H1 (cell line): ENCODE results near the gene TOP2B. TPM values are rescaled to one million over a fixed set of nuclear protein-coding genes. Genes with fewer than 3 reads are reported as not detected.

ENCODE experiments used
- CTCF ChIA-PET: fragments of 300-600 bp; sonication (Branson Sonifier 250); formaldehyde crosslinking; loops from one replicate; lab custom pipeline; 2021; ENCODE audit not compliant: partially characterized antibody; lab: Charles Lee
- POLR2A ChIA-PET: fragments of 300-600 bp; sonication (Branson Sonifier 250); formaldehyde crosslinking; loops from one replicate; lab custom pipeline; 2021; ENCODE audit warnings: inconsistent platforms; ENCODE audit not compliant: partially characterized antibody; lab: Charles Lee
- DNase-seq, 2 experiments: peaks; one replicate each; pipeline versions ENCODE4 v3.0.0 to v3.0.0-alpha.2; 2010 to 2022; ENCODE audit warnings: low spot score in 2 of 2, low read depth in 1 of 2, mixed read lengths in 1 of 2
- FAIRE-seq: peaks from 2 replicates; lab custom pipeline; 2011; peaks lifted over from hg19 to GRCh38; lab: Jason Lieb, UNC
- H2AFZ ChIP-seq: 2 replicates; pipeline ENCODE4 v1.8.1; 2012; ENCODE audit warnings: low read length, inconsistent platforms
- H2AK5ac ChIP-seq: 2 replicates; pipeline ENCODE4 v1.6.1; 2013; ENCODE audit warnings: low read depth, low read length
- H2BK120ac ChIP-seq: replicated peaks from 2 replicates; pipeline ENCODE3; 2013; ENCODE audit warnings: low read depth, low read length, inconsistent platforms
- H2BK12ac ChIP-seq: 2 replicates; pipeline ENCODE4 v1.6.1; 2013; ENCODE audit warnings: low read depth, low read length
- H2BK15ac ChIP-seq: 2 replicates; pipeline ENCODE4 v1.6.1; 2013; ENCODE audit warnings: low read length
- H2BK20ac ChIP-seq: 2 replicates; pipeline ENCODE4 v1.6.1; 2013; ENCODE audit warnings: low read length
- H2BK5ac ChIP-seq: 2 replicates; pipeline ENCODE4 v1.6.1; 2013; ENCODE audit warnings: low read depth, low read length
- H3K14ac ChIP-seq: 2 replicates; pipeline ENCODE4 v1.6.1; 2013; ENCODE audit warnings: inconsistent platforms; ENCODE audit not compliant: insufficient read length
- H3K18ac ChIP-seq: 2 replicates; pipeline ENCODE4 v1.6.1; 2013; ENCODE audit warnings: low read length; ENCODE audit errors: extremely low read depth
- H3K23ac ChIP-seq: 2 replicates; pipeline ENCODE4 v1.6.1; 2013; ENCODE audit warnings: inconsistent platforms; ENCODE audit not compliant: insufficient read length
- H3K23me2 ChIP-seq: 2 replicates; pipeline ENCODE4 v1.6.1; 2013; ENCODE audit warnings: low read depth, low read length
- H3K27ac ChIP-seq: 2 replicates; pipeline ENCODE4 v1.6.1; 2011; ENCODE audit warnings: low read depth, low read length, inconsistent platforms
- H3K27me3 ChIP-seq, 4 experiments: replicated peaks in 1 of 4; 1 replicate in 1 of 4; 2 replicates in 3 of 4; pipeline versions ENCODE4 v1.6.1 to v1.8.1; 2011 to 2013; ENCODE audit warnings: low read length in 3 of 4, mild to moderate bottlenecking in 3 of 4, inconsistent platforms in 2 of 4, mixed read lengths in 2 of 4, moderate library complexity in 1 of 4; ENCODE audit not compliant: control insufficient read depth in 3 of 4, insufficient read depth in 3 of 4; ENCODE audit errors: extremely low read depth in 1 of 4
- H3K36me3 ChIP-seq, 4 experiments: 2 replicates each; pipeline versions ENCODE4 v1.6.1 to v1.8.1; 2011 to 2013; ENCODE audit warnings: mild to moderate bottlenecking in 4 of 4, low read length in 3 of 4, moderate library complexity in 2 of 4, control low read depth in 1 of 4, inconsistent platforms in 1 of 4; ENCODE audit not compliant: insufficient read depth in 4 of 4, control insufficient read depth in 2 of 4
- H3K4ac ChIP-seq: replicated peaks from 2 replicates; pipeline ENCODE3; 2013; ENCODE audit warnings: low read length, low read depth, mixed read lengths, inconsistent platforms; ENCODE audit not compliant: insufficient read length
- H3K4me1 ChIP-seq, 4 experiments: replicated peaks in 1 of 4; 1 replicate in 1 of 4; 2 replicates in 3 of 4; pipeline versions ENCODE4 v1.6.1 to v1.8.1; 2011 to 2013; ENCODE audit warnings: low read length in 3 of 4, inconsistent platforms in 2 of 4, mixed read lengths in 1 of 4; ENCODE audit not compliant: insufficient read depth in 4 of 4, control insufficient read depth in 3 of 4
- H3K4me2 ChIP-seq, 2 experiments: 2 replicates each; pipeline versions ENCODE4 v1.6.1 to v1.8.1; 2011 to 2013; ENCODE audit warnings: low read depth in 2 of 2, low read length in 2 of 2, control low read depth in 1 of 2, inconsistent platforms in 1 of 2, mild to moderate bottlenecking in 1 of 2; ENCODE audit not compliant: insufficient read depth in 1 of 2
- H3K4me3 ChIP-seq, 4 experiments: fragments of 200-600, 300-600 bp in 1 of 4; sonication (generic), shearing (Covaris generic), sonication (Bioruptor Twin) in 1 of 4; 2 replicates each; pipeline versions ENCODE4 v1.5.1 to v1.8.1; 2011 to 2016; ENCODE audit warnings: low read length in 4 of 4, low read depth in 3 of 4, control low read depth in 2 of 4, inconsistent platforms in 2 of 4, mild to moderate bottlenecking in 2 of 4, mixed read lengths in 1 of 4, moderate library complexity in 1 of 4; ENCODE audit not compliant: insufficient read depth in 2 of 4; ENCODE audit errors: extremely low read depth in 1 of 4
- H3K56ac ChIP-seq: replicated peaks from 2 replicates; pipeline ENCODE3; 2013; ENCODE audit warnings: low read depth, mild to moderate bottlenecking, mixed read lengths, low read length, inconsistent platforms; ENCODE audit not compliant: insufficient read length
- H3K79me1 ChIP-seq: 2 replicates; pipeline ENCODE4 v1.6.1; 2013; ENCODE audit warnings: low read depth, low read length, control low read depth
- H3K79me2 ChIP-seq, 2 experiments: 2 replicates each; pipeline versions ENCODE4 v1.6.1 to v1.8.1; 2012 to 2013; ENCODE audit warnings: low read length in 2 of 2, mild to moderate bottlenecking in 2 of 2, inconsistent platforms in 1 of 2; ENCODE audit not compliant: insufficient read depth in 2 of 2, control insufficient read depth in 1 of 2
- H3K9ac ChIP-seq, 4 experiments: replicated peaks in 1 of 4; 1 replicate in 1 of 4; 2 replicates in 3 of 4; pipeline versions ENCODE4 v1.6.1 to v1.8.1; 2011 to 2013; ENCODE audit warnings: low read depth in 3 of 4, low read length in 3 of 4, control low read depth in 2 of 4, mild to moderate bottlenecking in 2 of 4, moderate library complexity in 2 of 4, inconsistent platforms in 1 of 4; ENCODE audit errors: extremely low read depth in 1 of 4
- H3K9me3 ChIP-seq, 2 experiments: 2 replicates each; pipeline versions ENCODE4 v1.6.1 to v1.8.1; 2012 to 2013; ENCODE audit warnings: mild to moderate bottlenecking in 2 of 2, moderate library complexity in 2 of 2, control low read depth in 1 of 2, inconsistent platforms in 1 of 2, low read depth in 1 of 2, low read length in 1 of 2, mixed read lengths in 1 of 2; ENCODE audit not compliant: insufficient read depth in 2 of 2
- H4K20me1 ChIP-seq, 2 experiments: replicated peaks in 1 of 2; 2 replicates each; pipeline versions ENCODE3 to v1.8.1; 2011 to 2013; ENCODE audit warnings: inconsistent platforms in 2 of 2, low read length in 2 of 2, mild to moderate bottlenecking in 1 of 2; ENCODE audit not compliant: insufficient read depth in 2 of 2, control insufficient read depth in 1 of 2
- H4K5ac ChIP-seq: 2 replicates; pipeline ENCODE4 v1.6.1; 2013; ENCODE audit warnings: low read length, low read depth, mixed read lengths, inconsistent platforms; ENCODE audit not compliant: insufficient read length
- H4K8ac ChIP-seq: 2 replicates; pipeline ENCODE4 v1.8.0; 2013; ENCODE audit warnings: mild to moderate bottlenecking, moderate library complexity, low read length, inconsistent platforms; ENCODE audit not compliant: insufficient read depth; ENCODE audit errors: extremely low read depth
- H4K91ac ChIP-seq: replicated peaks from 2 replicates; pipeline ENCODE3; 2013; ENCODE audit warnings: low read length, mixed read lengths, inconsistent platforms; ENCODE audit not compliant: insufficient read length
- BACH1 ChIP-seq: IDR thresholded peaks from 2 replicates; pipeline ENCODE4 v1.6.1; 2012; ENCODE audit warnings: low read length, improper control_type of control experiment
- CHD1 ChIP-seq: IDR thresholded peaks from 2 replicates; pipeline ENCODE4 v1.6.1; 2012; ENCODE audit warnings: low read depth, low read length, improper control_type of control experiment
- EGR1 ChIP-seq: IDR thresholded peaks from 2 replicates; pipeline ENCODE4 v1.6.1; 2011; ENCODE audit warnings: low read depth, low read length, borderline replicate concordance
- EZH2 ChIP-seq: fragments of 200-600 bp; sonication (generic); IDR thresholded peaks from 2 replicates; pipeline ENCODE4 v1.7.1; 2012; ENCODE audit warnings: low read depth, mild to moderate bottlenecking, moderate library complexity, low read length, inconsistent platforms; ENCODE audit not compliant: severe bottlenecking
- KDM1A ChIP-seq: fragments of 200-600, 300-600 bp; sonication (generic); IDR thresholded peaks from 2 replicates; pipeline ENCODE4 v1.7.1; 2016; ENCODE audit warnings: mild to moderate bottlenecking, low read length, borderline replicate concordance
- POLR2A ChIP-seq, 2 experiments: IDR thresholded peaks; 1 replicate in 1 of 2; 2 replicates in 1 of 2; pipeline ENCODE4 v1.6.1; 2011; ENCODE audit warnings: low read depth in 2 of 2, low read length in 2 of 2, mild to moderate bottlenecking in 2 of 2; ENCODE audit errors: control extremely low read depth in 1 of 2
- RAD21 ChIP-seq, 2 experiments: IDR thresholded peaks in 1 of 2; conservative IDR thresholded peaks in 1 of 2; 2 replicates each; pipeline ENCODE4 v1.6.1; 2011; ENCODE audit warnings: low read depth in 2 of 2, low read length in 2 of 2, improper control_type of control experiment in 1 of 2, inconsistent platforms in 1 of 2, mild to moderate bottlenecking in 1 of 2, moderate library complexity in 1 of 2
- SIRT6 ChIP-seq: IDR thresholded peaks from one replicate; pipeline ENCODE4 v1.7.1; 2012; ENCODE audit warnings: low read length, inconsistent platforms
- WGBS, 2 experiments: shearing (Covaris generic) in 1 of 2; methylation state at CpG; one replicate each; pipeline versions ENCODE4 v1.1.6 to v1.1.7; 2013 to 2015; ENCODE audit warnings: low lambda C conversion rate in 2 of 2, mixed read lengths in 2 of 2, inconsistent platforms in 1 of 2, low coverage in 1 of 2, missing lambda C conversion rate in 1 of 2; ENCODE audit not compliant: insufficient replicate concordance in 2 of 2, insufficient coverage in 1 of 2, insufficient read length in 1 of 2; ENCODE audit errors: extremely low coverage in 1 of 2, missing lambda C conversion rate in 1 of 2; 5-methylcytosine and 5-hydroxymethylcytosine counted together
- polyA plus RNA-seq, 7 experiments: library from polyadenylated mRNA; depleted of rRNA in 3 of 7; stranded (reverse) in 5 of 7; unstranded in 2 of 7; fragments of >200 nt in 5 of 7; fragments of 200-250 nt in 2 of 7; gene quantifications; 1 replicate in 5 of 7; 2 replicates in 1 of 7; 4 replicates in 1 of 7; pipeline versions ENCODE4 v1.2.1 to v1.2.3, GENCODE V29; 2011 to 2013; ENCODE audit warnings: missing spikeins in 2 of 7, mixed read lengths in 2 of 7
- total RNA-seq: library from RNA; stranded (reverse); fragmentation: NEBNext Ultra II Directional; extraction: Animal tissue kit (Norgen Biotek cat#: 25700); gene quantifications from 2 replicates; pipeline ENCODE4 v1.2.1, GENCODE V29; 2021
- TF ChIP-seq, protein P1 (sequence below): IDR thresholded peaks from 2 replicates; pipeline ENCODE4 v1.6.1; 2011; ENCODE audit warnings: low read depth, mild to moderate bottlenecking, low read length; ENCODE audit not compliant: insufficient read depth

The TOP2B gene
- total and polyA plus RNA-seq, 2 of the 8 experiments (the other 6 are each of a cell fraction or from before 2014, with no cell fraction given), result 34.9 to 206 TPM

DNA sequence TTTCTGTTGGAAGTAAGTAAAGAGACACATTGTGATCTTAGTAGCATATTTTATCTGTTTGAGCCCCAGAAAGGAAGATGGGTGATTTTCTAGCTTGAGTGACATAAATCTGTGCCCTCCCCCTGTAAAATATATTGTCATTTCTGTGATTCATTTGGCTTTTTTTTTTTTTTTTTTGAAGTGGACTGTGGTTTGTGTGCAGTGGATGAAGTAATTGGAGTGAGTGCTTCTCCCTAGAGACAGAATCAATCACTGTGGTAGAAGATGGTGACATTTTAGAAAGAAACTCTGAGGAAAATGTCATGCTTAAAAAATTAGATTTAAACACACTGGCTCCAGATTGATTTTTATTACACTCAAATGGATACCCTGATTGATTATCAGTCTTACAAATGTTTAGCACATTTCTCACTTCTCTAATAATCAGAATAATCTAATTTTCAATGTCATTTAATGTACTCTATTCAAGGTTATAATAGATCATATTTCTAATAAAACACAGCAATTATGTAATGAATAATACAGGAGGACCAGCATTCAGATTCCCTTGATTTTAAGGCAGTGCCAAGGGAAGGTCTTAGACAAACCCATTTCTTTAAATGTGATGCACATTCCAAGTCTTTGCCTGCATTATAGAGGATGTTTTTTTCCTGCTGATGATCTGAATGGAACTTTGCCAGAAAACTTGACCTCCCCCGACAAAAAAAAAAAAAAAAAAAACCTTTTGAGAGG, 116.6 kb downstream of the TOP2B start:
- H3K23ac ChIP-seq, result no peak overlapping the region
- H3K9me3 ChIP-seq, result no peaks in the 10 kb centered on the region
- H3K4me2 ChIP-seq, result no peak overlapping the region
- no peak overlapping the region for H2BK12ac ChIP-seq
- no peak overlapping the region for H4K91ac ChIP-seq
- no peak overlapping the region for H2BK15ac ChIP-seq
- H4K20me1 ChIP-seq, result no peaks in the 10 kb centered on the region
- no peak overlapping the region for H3K4me3 ChIP-seq
- DNase-seq, result no peak
- no peak overlapping the region for H3K18ac ChIP-seq
- H2BK20ac ChIP-seq, result no peak overlapping the region
- no peak overlapping the region for H4K5ac ChIP-seq
- H3K23me2 ChIP-seq, result no peaks in the 10 kb centered on the region
- ChIA-PET POLR2A (no interaction called here), CTCF (no interaction called here)
- no peak overlapping the region for H2AFZ ChIP-seq
- no peak overlapping the region for H2BK120ac ChIP-seq
- no peak overlapping the region for H2BK5ac ChIP-seq
- H3K27me3 ChIP-seq, result no peaks in the 10 kb centered on the region
- no peak overlapping the region for H3K14ac ChIP-seq
- WGBS, 2 experiments, result 76% methylated on average over 1 of the region's 1 CpG; no CpG with 5 or more reads in 1 of the 2 experiments
- no peak overlapping the region for H3K27ac ChIP-seq
- H3K56ac ChIP-seq, result no peak overlapping the region
- no peaks in the 10 kb centered on the region for H3K79me2 ChIP-seq
- no peak overlapping the region for H4K8ac ChIP-seq
- FAIRE-seq, result no peak
- TF ChIP-seq POLR2A (IDR thresholded peaks at IDR 0.05; ENCODE audit: control extremely low read depth in 1 of 2, low read depth in 2 of 2, low read length in 2 of 2) (no peak), EZH2 (no peak), SIRT6 (no peak), CHD1 (no peak), RAD21 (IDR thresholded peaks at IDR 0.05 in 1 of 2, conservative IDR thresholded peaks at IDR 0.05 in 1 of 2; ENCODE audit: low read depth in 2 of 2, low read length in 2 of 2) (no peak), KDM1A (no peak), BACH1 (no peak), EGR1 (no peak)
- TF ChIP-seq, protein P1, sequence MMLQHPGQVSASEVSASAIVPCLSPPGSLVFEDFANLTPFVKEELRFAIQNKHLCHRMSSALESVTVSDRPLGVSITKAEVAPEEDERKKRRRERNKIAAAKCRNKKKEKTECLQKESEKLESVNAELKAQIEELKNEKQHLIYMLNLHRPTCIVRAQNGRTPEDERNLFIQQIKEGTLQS, result no peak
- H2AK5ac ChIP-seq, result no peak overlapping the region
- H3K9ac ChIP-seq, result no peak overlapping the region
- H3K4ac ChIP-seq, result no peak overlapping the region
- H3K79me1 ChIP-seq, result no peaks in the 10 kb centered on the region
- no peaks in the 10 kb centered on the region for H3K36me3 ChIP-seq
- H3K4me1 ChIP-seq, result no peaks in the 10 kb centered on the region
